Astrocyte (in vitro differentiated cells and primary cell): Measurements from ENCODE around the gene RBAK. TPM values are rescaled to one million over a fixed set of nuclear protein-coding genes. Genes with fewer than 3 reads are reported as not detected.
"Not testable (repeated sequence)": the region's sequence is repeated elsewhere in the genome, so short reads cannot be mapped to it uniquely, and the experiment has no call there.

Experiments used
- DNase-seq: peaks from one replicate; pipeline ENCODE4 v3.0.0-alpha.2; 2010; ENCODE audit warnings: low read depth
- FAIRE-seq: peaks from 2 replicates; lab custom pipeline; 2011; peaks lifted over from hg19 to GRCh38; lab: Jason Lieb, UNC
- H2AFZ ChIP-seq: 2 replicates; pipeline ENCODE4 v1.6.0; 2012; ENCODE audit warnings: low read depth, low read length, inconsistent platforms
- H3K27ac ChIP-seq: 2 replicates; pipeline ENCODE4 v1.5.1; 2011; ENCODE audit warnings: low read depth, low read length, inconsistent platforms
- H3K27me3 ChIP-seq: 2 replicates; pipeline ENCODE4 v1.6.0; 2011; ENCODE audit warnings: low read length, inconsistent platforms; ENCODE audit not compliant: insufficient read depth
- H3K36me3 ChIP-seq: 2 replicates; pipeline ENCODE4 v1.5.1; 2011; ENCODE audit warnings: low read length, inconsistent platforms; ENCODE audit not compliant: insufficient read depth
- H3K4me1 ChIP-seq: 2 replicates; pipeline ENCODE4 v1.5.1; 2011; ENCODE audit warnings: low read length, inconsistent platforms; ENCODE audit not compliant: insufficient read depth
- H3K4me2 ChIP-seq: 2 replicates; pipeline ENCODE4 v1.6.0; 2012; ENCODE audit warnings: low read length, inconsistent platforms
- H3K4me3 ChIP-seq: 2 replicates; pipeline ENCODE4 v1.5.1; 2011; ENCODE audit warnings: low read depth, mild to moderate bottlenecking, low read length, inconsistent platforms; ENCODE audit not compliant: insufficient read depth
- H3K79me2 ChIP-seq: 2 replicates; pipeline ENCODE4 v1.6.0; 2012; ENCODE audit warnings: mild to moderate bottlenecking, low read length, inconsistent platforms; ENCODE audit not compliant: insufficient read depth
- H3K9ac ChIP-seq: 2 replicates; pipeline ENCODE4 v1.6.0; 2012; ENCODE audit warnings: mild to moderate bottlenecking, low read length, inconsistent platforms
- H3K9me3 ChIP-seq: 2 replicates; pipeline ENCODE4 v1.5.1; 2012; ENCODE audit warnings: low read depth, mild to moderate bottlenecking, low read length, inconsistent platforms; ENCODE audit not compliant: insufficient read depth
- H4K20me1 ChIP-seq: 2 replicates; pipeline ENCODE4 v1.6.0; 2012; ENCODE audit warnings: low read length, inconsistent platforms; ENCODE audit not compliant: insufficient read depth
- H3K27ac Mint-ChIP-seq: one replicate; pipeline ENCODE4 v1.8.0; 2021; ENCODE audit warnings: mild to moderate bottlenecking, mixed read lengths; ENCODE audit not compliant: unreplicated experiment
- H3K27me3 Mint-ChIP-seq: one replicate; pipeline ENCODE4 v1.8.0; 2021; ENCODE audit warnings: low read depth, mixed read lengths; ENCODE audit not compliant: unreplicated experiment
- H3K36me3 Mint-ChIP-seq: one replicate; pipeline ENCODE4 v1.8.0; 2021; ENCODE audit warnings: low read depth, mixed read lengths; ENCODE audit not compliant: unreplicated experiment
- H3K4me1 Mint-ChIP-seq: one replicate; pipeline ENCODE4 v1.8.0; 2021; ENCODE audit warnings: low read depth, mixed read lengths; ENCODE audit not compliant: unreplicated experiment
- H3K4me3 Mint-ChIP-seq: one replicate; pipeline ENCODE4 v1.8.0; 2021; ENCODE audit warnings: mild to moderate bottlenecking, moderate library complexity, mixed read lengths; ENCODE audit not compliant: unreplicated experiment
- H3K9me3 Mint-ChIP-seq: one replicate; pipeline ENCODE4 v1.8.0; 2021; ENCODE audit warnings: mild to moderate bottlenecking, mixed read lengths; ENCODE audit not compliant: unreplicated experiment
- CTCF ChIP-seq: IDR thresholded peaks from 2 replicates; pipeline ENCODE4 v1.5.1; 2011; ENCODE audit warnings: low read depth, mild to moderate bottlenecking, inconsistent platforms, low read length, moderate library complexity; ENCODE audit not compliant: insufficient read depth
- EZH2 ChIP-seq: IDR thresholded peaks from 2 replicates; pipeline ENCODE4 v1.6.1; 2012; ENCODE audit warnings: mild to moderate bottlenecking, low read length, inconsistent platforms; ENCODE audit not compliant: insufficient read depth
- total RNA-seq: library from RNA; stranded (reverse); gene quantifications from 2 replicates; pipeline ENCODE4 v1.2.1, GENCODE V29; 2021

Gene RBAK
- total RNA-seq, 1 donor from 2014 or later = 12.0 TPM

- Histone ChIP-seq H3K27me3 (no peaks in the 10 kb centered on the region), H4K20me1 (no peaks in the 10 kb centered on the region), H3K79me2 (no peaks in the 10 kb centered on the region), H3K4me2 (no peak overlapping the region), H2AFZ (no peak overlapping the region), H3K9ac (no peak overlapping the region), H3K9me3 (peaks cover 54% of the 10 kb centered on the region), H3K4me3 (no peak overlapping the region), H3K27ac (no peak overlapping the region), H3K36me3 (peaks cover 29% of the 10 kb centered on the region), H3K4me1 (no peaks in the 10 kb centered on the region)
- peaks cover 71% of the 10 kb centered on the region for H3K9me3 Mint-ChIP-seq
- no peaks in the 10 kb centered on the region for H3K4me1 Mint-ChIP-seq
- no peak for TF ChIP-seq CTCF
- TF ChIP-seq EZH2 = no peak
- H3K27me3 Mint-ChIP-seq = peaks cover 4% of the 10 kb centered on the region
- DNase-seq = no peak
- H3K4me3 Mint-ChIP-seq = no peak overlapping the region
- peaks cover 57% of the 10 kb centered on the region for H3K36me3 Mint-ChIP-seq
- no peak overlapping the region for H3K27ac Mint-ChIP-seq
- FAIRE-seq = no peak
These were observed 22.9 kb downstream of the RBAK start for GRCh38 chr7:5068521-5068920.

GRCh38 chr7:5070206-5070605, 24.5 kb downstream of the RBAK start:
- Histone ChIP-seq H3K79me2 (no peaks in the 10 kb centered on the region), H3K27ac (no peak overlapping the region), H3K9ac (no peak overlapping the region), H3K9me3 (peaks cover 37% of the 10 kb centered on the region), H2AFZ (no peak overlapping the region), H3K36me3 (peaks cover 12% of the 10 kb centered on the region), H3K27me3 (no peaks in the 10 kb centered on the region), H4K20me1 (no peaks in the 10 kb centered on the region), H3K4me1 (no peaks in the 10 kb centered on the region), H3K4me3 (no peak overlapping the region), H3K4me2 (no peak overlapping the region)
- TF ChIP-seq CTCF (no peak), EZH2 (no peak)
- H3K9me3 Mint-ChIP-seq = peaks cover 55% of the 10 kb centered on the region
- H3K27ac Mint-ChIP-seq = no peak overlapping the region
- H3K36me3 Mint-ChIP-seq = peaks cover 41% of the 10 kb centered on the region
- H3K27me3 Mint-ChIP-seq = peaks cover 9% of the 10 kb centered on the region
- DNase-seq (no peak), FAIRE-seq (no peak)
- H3K4me3 Mint-ChIP-seq = no peak overlapping the region
- no peaks in the 10 kb centered on the region for H3K4me1 Mint-ChIP-seq

- not testable (repeated sequence) for H3K27ac Mint-ChIP-seq, DNase-seq, H3K4me1 ChIP-seq, H3K4me1 Mint-ChIP-seq, H3K9ac ChIP-seq, H4K20me1 ChIP-seq, H3K27me3 ChIP-seq, H3K4me2 ChIP-seq, H3K9me3 ChIP-seq, H3K36me3 ChIP-seq, H3K27ac ChIP-seq, H3K79me2 ChIP-seq, H3K36me3 Mint-ChIP-seq, FAIRE-seq, H3K4me3 ChIP-seq, H2AFZ ChIP-seq, H3K4me3 Mint-ChIP-seq
- peaks cover 18% of the 10 kb centered on the region for H3K9me3 Mint-ChIP-seq
- H3K27me3 Mint-ChIP-seq = peaks cover 28% of the 10 kb centered on the region
These were observed 29.5 kb downstream of the RBAK start for GRCh38 chr7:5075187-5075586.
